Natural killer cell (primary cell): ENCODE results near the gene ACOT7. TPM values are rescaled to one million over a fixed set of nuclear protein-coding genes. Genes with fewer than 3 reads are reported as not detected.

Source experiments
- ATAC-seq, 3 donors: fragments of 150-1000 bp in 2 of 3; fragments of 200-7000 bp in 1 of 3; cut with Tn5 transposase; 1 replicate in 1 of 3; 2 replicates in 2 of 3; pipeline ENCODE4 v1.10.0; 2021; ENCODE audit warnings: mild to moderate bottlenecking in 2 of 3, moderate library complexity in 2 of 3
- DNase-seq, 2 donors: peaks; one replicate each; pipeline versions ENCODE4 v3.0.0 to v3.0.0-alpha.2; 2013 to 2021; ENCODE audit warnings: mixed read lengths in 1 of 2
- H3K27ac ChIP-seq: one replicate; pipeline ENCODE4 v1.5.1; 2013; ENCODE audit warnings: mild to moderate bottlenecking, low read length
- H3K27me3 ChIP-seq: one replicate; pipeline ENCODE4 v1.6.1; 2013; ENCODE audit warnings: low read length; ENCODE audit not compliant: control insufficient read depth, insufficient read depth
- H3K36me3 ChIP-seq: one replicate; pipeline ENCODE4 v1.6.1; 2013; ENCODE audit warnings: low read length; ENCODE audit not compliant: control insufficient read depth, insufficient read depth
- H3K4me1 ChIP-seq: one replicate; pipeline ENCODE4 v1.6.1; 2013; ENCODE audit warnings: low read length; ENCODE audit not compliant: control insufficient read depth, insufficient read depth
- H3K4me3 ChIP-seq: one replicate; pipeline ENCODE4 v1.5.1; 2013; ENCODE audit warnings: low read length
- H3K9me3 ChIP-seq: one replicate; pipeline ENCODE4 v1.6.1; 2013; ENCODE audit warnings: low read length; ENCODE audit not compliant: control insufficient read depth, insufficient read depth
- H3K27ac Mint-ChIP-seq, 2 donors: one replicate each; pipeline ENCODE4 v1.8.0; 2022; ENCODE audit warnings: mild to moderate bottlenecking in 2 of 2, mixed read lengths in 2 of 2, moderate library complexity in 1 of 2
- H3K27me3 Mint-ChIP-seq, 2 donors: one replicate each; pipeline ENCODE4 v1.8.0; 2022; ENCODE audit warnings: low read depth in 2 of 2, mixed read lengths in 2 of 2
- H3K36me3 Mint-ChIP-seq: one replicate; pipeline ENCODE4 v1.8.0; 2022; ENCODE audit warnings: mixed read lengths
- H3K4me1 Mint-ChIP-seq, 2 donors: one replicate each; pipeline ENCODE4 v1.8.0; 2022; ENCODE audit warnings: mixed read lengths in 2 of 2
- H3K4me3 Mint-ChIP-seq: one replicate; pipeline ENCODE4 v1.8.0; 2022; ENCODE audit warnings: mild to moderate bottlenecking, moderate library complexity, mixed read lengths
- H3K9me3 Mint-ChIP-seq, 2 donors: one replicate each; pipeline ENCODE4 v1.8.0; 2022; ENCODE audit warnings: mixed read lengths in 2 of 2
- WGBS: methylation state at CpG from one replicate; pipeline ENCODE4 v1.1.7; 2013; ENCODE audit warnings: missing lambda C conversion rate; ENCODE audit not compliant: insufficient coverage; 5-methylcytosine and 5-hydroxymethylcytosine counted together
- intact Hi-C: fragments of 100-400 bp; cut with micrococcal nuclease; formaldehyde crosslinking; loops from one replicate; pipeline ENCODE4 v1.14.2; 2022
- total RNA-seq, 4 donors: library from RNA; stranded (reverse); fragments of 120-200 nt in 1 of 4; gene quantifications; one replicate each; pipeline versions ENCODE4 v1.2.3 to v1.2.4, GENCODE V29; 2013 to 2022
- TF ChIP-seq, protein P1 (sequence below): fragments of 200-600 bp; IDR thresholded peaks from one replicate; pipeline ENCODE4 v1.8.0; 2022; ENCODE audit warnings: antibody characterized with exemption

Gene ACOT7
- total RNA-seq, 3 donors from 2014 or later (not counting 1 experiment from before 2014, with no cell fraction given) = 11.5 to 16.9 (median 15.4) TPM

- peaks cover 13% of the 10 kb centered on the region for H3K4me1 ChIP-seq
- no peak for ATAC-seq
- no peaks in the 10 kb centered on the region for H3K36me3 ChIP-seq
- H3K9me3 ChIP-seq = no peaks in the 10 kb centered on the region
- TF ChIP-seq, protein P1, sequence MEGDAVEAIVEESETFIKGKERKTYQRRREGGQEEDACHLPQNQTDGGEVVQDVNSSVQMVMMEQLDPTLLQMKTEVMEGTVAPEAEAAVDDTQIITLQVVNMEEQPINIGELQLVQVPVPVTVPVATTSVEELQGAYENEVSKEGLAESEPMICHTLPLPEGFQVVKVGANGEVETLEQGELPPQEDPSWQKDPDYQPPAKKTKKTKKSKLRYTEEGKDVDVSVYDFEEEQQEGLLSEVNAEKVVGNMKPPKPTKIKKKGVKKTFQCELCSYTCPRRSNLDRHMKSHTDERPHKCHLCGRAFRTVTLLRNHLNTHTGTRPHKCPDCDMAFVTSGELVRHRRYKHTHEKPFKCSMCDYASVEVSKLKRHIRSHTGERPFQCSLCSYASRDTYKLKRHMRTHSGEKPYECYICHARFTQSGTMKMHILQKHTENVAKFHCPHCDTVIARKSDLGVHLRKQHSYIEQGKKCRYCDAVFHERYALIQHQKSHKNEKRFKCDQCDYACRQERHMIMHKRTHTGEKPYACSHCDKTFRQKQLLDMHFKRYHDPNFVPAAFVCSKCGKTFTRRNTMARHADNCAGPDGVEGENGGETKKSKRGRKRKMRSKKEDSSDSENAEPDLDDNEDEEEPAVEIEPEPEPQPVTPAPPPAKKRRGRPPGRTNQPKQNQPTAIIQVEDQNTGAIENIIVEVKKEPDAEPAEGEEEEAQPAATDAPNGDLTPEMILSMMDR = no peak
- Mint-ChIP-seq H3K27ac (no peak overlapping the region), H3K9me3 (no peaks in the 10 kb centered on the region), H3K27me3 (peaks cover 1 to 9% of the 10 kb centered on the region in 2 donors), H3K36me3 (no peaks in the 10 kb centered on the region), H3K4me3 (no peak overlapping the region), H3K4me1 (no peaks in the 10 kb centered on the region)
- 74% methylated on average over 4 of the region's 4 CpGs for WGBS
- DNase-seq = no peak
- no peak overlapping the region for H3K4me3 ChIP-seq
- peaks cover 9% of the 10 kb centered on the region for H3K27me3 ChIP-seq
- no peak overlapping the region for H3K27ac ChIP-seq
- intact Hi-C loops = no loop called here
These were observed 141.2 kb downstream of the ACOT7 start for GRCh38 chr1:6252374-6252710.

GRCh38 chr1:6251681-6252373, 141.7 kb downstream of the ACOT7 start:
- Histone ChIP-seq H3K27ac (no peak overlapping the region), H3K4me3 (no peak overlapping the region), H3K27me3 (peaks cover 13% of the 10 kb centered on the region), H3K4me1 (peaks cover 15% of the 10 kb centered on the region), H3K9me3 (no peaks in the 10 kb centered on the region), H3K36me3 (no peaks in the 10 kb centered on the region)
- H3K27ac Mint-ChIP-seq = no peak overlapping the region
- H3K9me3 Mint-ChIP-seq = no peaks in the 10 kb centered on the region
- WGBS = 70% methylated on average over 15 of the region's 15 CpGs
- TF ChIP-seq, protein P1 = no peak
- no peak overlapping the region for H3K4me3 Mint-ChIP-seq
- H3K36me3 Mint-ChIP-seq = no peaks in the 10 kb centered on the region
- DNase-seq = no peak
- H3K4me1 Mint-ChIP-seq = peaks cover 0 to 3% of the 10 kb centered on the region in 2 donors
- intact Hi-C loops = no loop called here
- no peak for ATAC-seq
- peaks cover 6 to 15% of the 10 kb centered on the region in 2 donors for H3K27me3 Mint-ChIP-seq

- Mint-ChIP-seq H3K36me3 (no peaks in the 10 kb centered on the region), H3K9me3 (no peaks in the 10 kb centered on the region), H3K27me3 (peaks cover 11 to 20% of the 10 kb centered on the region in 2 donors), H3K4me1 (peaks cover 0 to 8% of the 10 kb centered on the region in 2 donors), H3K27ac (no peak overlapping the region), H3K4me3 (no peak overlapping the region)
- H3K36me3 ChIP-seq = no peaks in the 10 kb centered on the region
- DNase-seq (no peak), ATAC-seq (no peak)
- H3K9me3 ChIP-seq = no peaks in the 10 kb centered on the region
- intact Hi-C loops = no loop called here
- H3K4me1 ChIP-seq = peaks cover 21% of the 10 kb centered on the region
- TF ChIP-seq, protein P1 = no peak
- H3K27ac ChIP-seq = no peak overlapping the region
- WGBS = 88% methylated on average over 19 of the region's 19 CpGs
- H3K4me3 ChIP-seq = no peak overlapping the region
- peaks cover 18% of the 10 kb centered on the region for H3K27me3 ChIP-seq
These were observed 142.3 kb downstream of the ACOT7 start for GRCh38 chr1:6251233-6251632.
